Uterus (tissue), 4 donors: ENCODE measurements around the gene EFNB3. TPM values are rescaled to one million over a fixed set of nuclear protein-coding genes. Genes with fewer than 3 reads are reported as not detected.

ENCODE experiments used
- DNase-seq, 2 donors: peaks; one replicate each; pipeline ENCODE4 v3.0.0-alpha.2; 2019 to 2020
- H3K27ac ChIP-seq, 2 donors: fragments of 200-600 bp; sonication (generic); 1 replicate in 1 of 2; 2 replicates in 1 of 2; pipeline ENCODE4 v1.5.1; 2016 to 2018
- H3K27me3 ChIP-seq, 2 donors: fragments of 200-600 bp; sonication (generic); one replicate each; pipeline ENCODE4 v1.5.1; 2018 to 2019; ENCODE audit warnings: control low read depth in 1 of 2
- H3K36me3 ChIP-seq, 2 donors: fragments of 200-600 bp; sonication (generic); one replicate each; pipeline ENCODE4 v1.5.1; 2019; ENCODE audit warnings: control low read depth in 1 of 2
- H3K4me1 ChIP-seq, 2 donors: fragments of 200-600 bp; sonication (generic); one replicate each; pipeline ENCODE4 v1.5.1; 2018 to 2019; ENCODE audit warnings: control low read depth in 1 of 2
- H3K4me3 ChIP-seq, 2 donors: fragments of 200-600 bp; sonication (generic); 1 replicate in 1 of 2; 2 replicates in 1 of 2; pipeline ENCODE4 v1.5.1; 2018 to 2019; ENCODE audit warnings: mild to moderate bottlenecking in 1 of 2
- H3K9me3 ChIP-seq, 2 donors: fragments of 200-600 bp; sonication (generic); one replicate each; pipeline ENCODE4 v1.5.1; 2019; ENCODE audit warnings: control low read depth in 1 of 2
- CTCF ChIP-seq, 4 experiments: fragments of 200-600 bp in 2 of 4; fragments of 450-650 bp in 2 of 4; sonication (generic) in 2 of 4; IDR thresholded peaks; one replicate each; pipeline ENCODE4 v1.5.1; 2016 to 2019; ENCODE audit warnings: antibody characterized with exemption in 4 of 4, mild to moderate bottlenecking in 2 of 4, moderate library complexity in 1 of 4
- POLR2A ChIP-seq, 2 donors: fragments of 450-650 bp; IDR thresholded peaks; one replicate each; pipeline ENCODE4 v1.6.1; 2016; ENCODE audit warnings: antibody characterized with exemption in 2 of 2, mild to moderate bottlenecking in 1 of 2, moderate library complexity in 1 of 2
- intact Hi-C: fragments of 100-400 bp; cut with DNase I; formaldehyde crosslinking; loops from one replicate; pipeline ENCODE4 v1.15.1; 2023; ENCODE audit warnings: low total_unique reads
- total RNA-seq, 4 donors: library from RNA; depleted of rRNA in 3 of 4; stranded (reverse); fragments of >200 nt in 3 of 4; gene quantifications; one replicate each; pipeline versions ENCODE4 v1.1.0 to v1.2.4, GENCODE V29; 2014 to 2023
- donor health status: DM: yes; HTN: yes; CAD: no.

EFNB3 gene
- total RNA-seq, 4 donors from 2014 or later = 0.26 to 13.1 (median 5.6) TPM

GRCh38 chr17:7750321-7750821 lies 45.4 kb downstream of the EFNB3 start:
- H3K4me3 ChIP-seq = no peak overlapping the region
- peaks cover 0 to 4% of the 10 kb centered on the region in 2 donors for H3K4me1 ChIP-seq
- no peak for TF ChIP-seq CTCF (IDR thresholded peaks at IDR 0.05)
- no peak for TF ChIP-seq POLR2A (IDR thresholded peaks at IDR 0.05)
- no peaks in the 10 kb centered on the region for H3K27me3 ChIP-seq
- H3K27ac ChIP-seq = peak overlapping the region in 1 of 2 donors; percentile 33
- intact Hi-C loops = no loop called here
- DNase-seq = no peak
- no peaks in the 10 kb centered on the region for H3K36me3 ChIP-seq
- H3K9me3 ChIP-seq = no peaks in the 10 kb centered on the region

GRCh38 chr17:7754656-7755055 lies 49.7 kb downstream of the EFNB3 start:
- Histone ChIP-seq H3K27me3 (no peaks in the 10 kb centered on the region), H3K27ac (no peak overlapping the region), H3K36me3 (no peaks in the 10 kb centered on the region), H3K4me3 (no peak overlapping the region), H3K4me1 (no peaks in the 10 kb centered on the region), H3K9me3 (no peaks in the 10 kb centered on the region)
- intact Hi-C loops = no loop called here
- DNase-seq = no peak
- TF ChIP-seq CTCF (IDR thresholded peaks at IDR 0.05) (no peak), POLR2A (IDR thresholded peaks at IDR 0.05) (no peak)

GRCh38 chr17:7755095-7755890 lies 50.3 kb downstream of the EFNB3 start:
- no peak for DNase-seq
- Histone ChIP-seq H3K4me3 (no peak overlapping the region), H3K27ac (no peak overlapping the region), H3K27me3 (no peaks in the 10 kb centered on the region), H3K9me3 (no peaks in the 10 kb centered on the region), H3K36me3 (no peaks in the 10 kb centered on the region), H3K4me1 (no peaks in the 10 kb centered on the region)
- TF ChIP-seq POLR2A (IDR thresholded peaks at IDR 0.05) (no peak), CTCF (IDR thresholded peaks at IDR 0.05) (no peak)
- intact Hi-C loops = no loop called here

- intact Hi-C loops = no loop called here
- TF ChIP-seq POLR2A (IDR thresholded peaks at IDR 0.05) (no peak), CTCF (IDR thresholded peaks at IDR 0.05) (no peak)
- no peak for DNase-seq
Measured at GRCh38 chr17:7756968-7757367, 52.0 kb downstream of the EFNB3 start.

More at GRCh38 chr17:7756968-7757367, 52.0 kb downstream of the EFNB3 start:
- H3K9me3 ChIP-seq = no peaks in the 10 kb centered on the region
- no peaks in the 10 kb centered on the region for H3K4me1 ChIP-seq
- H3K27ac ChIP-seq = no peak overlapping the region
- no peaks in the 10 kb centered on the region for H3K27me3 ChIP-seq
- H3K4me3 ChIP-seq = no peak overlapping the region
- no peaks in the 10 kb centered on the region for H3K36me3 ChIP-seq

Other genes with a start within 250 kb of the EFNB3 start
- gene ZBTB4, start 225.6 kb upstream of the EFNB3 start, total RNA-seq = 100 to 1,000 TPM in 1 of 4 donors, 10 to 100 TPM in 3; 22.7 to 116 (median 39.2) TPM
- not detected for gene SLC35G6, start 223.8 kb upstream of the EFNB3 start, total RNA-seq
- gene POLR2A, start 220.8 kb upstream of the EFNB3 start, total RNA-seq = 100 to 1,000 TPM in 2 of 4 donors, 10 to 100 TPM in 2; 19.7 to 167 (median 77.6) TPM
- gene TNFSF12, start 156.1 kb upstream of the EFNB3 start, total RNA-seq = 10 to 100 TPM; 15.3 to 63.1 (median 33.7) TPM
- 10 to 100 TPM in 3 of 4 donors, 1 to 10 TPM in 1; 6.8 to 56.9 (median 25.8) TPM for gene TNFSF13, start 146.5 kb upstream of the EFNB3 start, total RNA-seq
- gene SENP3, start 143.3 kb upstream of the EFNB3 start, total RNA-seq = 100 to 1,000 TPM in 1 of 4 donors, 10 to 100 TPM in 3; 45.9 to 106 (median 59.5) TPM
- 10 to 100 TPM in 1 of 4 donors, 1 to 10 TPM in 3; 4.4 to 15.9 (median 7.5) TPM for gene CD68, start 125.6 kb upstream of the EFNB3 start, total RNA-seq
- gene MPDU1, start 121.3 kb upstream of the EFNB3 start, total RNA-seq = 10 to 100 TPM in 3 of 4 donors, 1 to 10 TPM in 1; 2.6 to 63.6 (median 35.0) TPM
- gene SOX15, start 115.1 kb upstream of the EFNB3 start, total RNA-seq = 1 to 10 TPM in 3 of 4 donors, not detected in 1; 1.0 to 7.3 (median 1.1) TPM
- gene FXR2, start 90.3 kb upstream of the EFNB3 start, total RNA-seq = 10 to 100 TPM in 2 of 4 donors, 1 to 10 TPM in 2; 6.2 to 37.8 (median 20.1) TPM
- 10 to 100 TPM; 18.5 to 74.8 (median 46.0) TPM for gene SAT2, start 77.4 kb upstream of the EFNB3 start, total RNA-seq
- 1 to 10 TPM in 1 of 4 donors, under 1 TPM in 1, not detected in 2; 0.21 to 1.1 TPM for gene SHBG, start 75.1 kb upstream of the EFNB3 start, total RNA-seq
- 10 to 100 TPM in 1 of 4 donors, 1 to 10 TPM in 3; 3.2 to 20.7 (median 8.0) TPM for gene ATP1B2, start 54.3 kb upstream of the EFNB3 start, total RNA-seq
- 10 to 100 TPM in 3 of 4 donors, 1 to 10 TPM in 1; 5.9 to 58.3 (median 30.7) TPM for gene TP53, start 17.7 kb upstream of the EFNB3 start, total RNA-seq
- 1 to 10 TPM; 1.0 to 8.8 (median 6.2) TPM for gene WRAP53, start 16.7 kb upstream of the EFNB3 start, total RNA-seq
- gene DNAH2, start 12.5 kb downstream of the EFNB3 start, total RNA-seq = 1 to 10 TPM in 1 of 4 donors, under 1 TPM in 3; under 0.01 to 1.4 (median 0.48) TPM
- gene KDM6B, start 129.0 kb downstream of the EFNB3 start, total RNA-seq = 10 to 100 TPM in 1 of 4 donors, 1 to 10 TPM in 3; 2.6 to 47.9 (median 4.4) TPM
- 10 to 100 TPM in 3 of 4 donors, 1 to 10 TPM in 1; 7.3 to 68.1 (median 28.1) TPM for gene TMEM88, start 149.9 kb downstream of the EFNB3 start, total RNA-seq
- 10 to 100 TPM in 3 of 4 donors, 1 to 10 TPM in 1; 3.6 to 94.7 (median 48.1) TPM for gene NAA38, start 152.4 kb downstream of the EFNB3 start, total RNA-seq
- gene CYB5D1, start 152.8 kb downstream of the EFNB3 start, total RNA-seq = 10 to 100 TPM in 3 of 4 donors, 1 to 10 TPM in 1; 3.1 to 17.6 (median 16.2) TPM
- 100 to 1,000 TPM in 3 of 4 donors, 10 to 100 TPM in 1; 81.0 to 165 (median 133) TPM for gene CHD3, start 183.6 kb downstream of the EFNB3 start, total RNA-seq
- 1 to 10 TPM in 3 of 4 donors, under 1 TPM in 1; under 0.01 to 9.8 (median 5.3) TPM for gene RNF227, start 211.1 kb downstream of the EFNB3 start, total RNA-seq
- 10 to 100 TPM in 2 of 4 donors, 1 to 10 TPM in 1, not detected in 1; 3.4 to 32.7 (median 19.5) TPM for gene KCNAB3, start 224.7 kb downstream of the EFNB3 start, total RNA-seq
- gene TRAPPC1, start 226.7 kb downstream of the EFNB3 start, total RNA-seq = 10 to 100 TPM; 24.1 to 67.5 (median 27.8) TPM
- 10 to 100 TPM in 3 of 4 donors, 1 to 10 TPM in 1; 7.1 to 58.5 (median 26.1) TPM for gene CNTROB, start 227.0 kb downstream of the EFNB3 start, total RNA-seq